HG02678 (cell line): ENCODE data around the gene TUFT1.
"Not testable (repeated sequence)": the region's sequence is repeated elsewhere in the genome, so short reads cannot be mapped to it uniquely, and the experiment has no call there.

ENCODE experiments used
- ATAC-seq: cut with Tn5 transposase; IDR thresholded peaks from one replicate; pipeline ENCODE4 v1.9.1; 2021; ENCODE audit warnings: mild to moderate bottlenecking, moderate library complexity; ENCODE audit not compliant: unreplicated experiment

The TUFT1 gene

GRCh38 chr1:151574575-151575529, 34.7 kb downstream of the TUFT1 start:
- ATAC-seq: no peak

GRCh38 chr1:151577173-151577572, 37.1 kb downstream of the TUFT1 start:
- ATAC-seq: no peak

- no peak for ATAC-seq
Measured at GRCh38 chr1:151578941-151579340, 38.8 kb downstream of the TUFT1 start.

GRCh38 chr1:151579436-151580225, 39.5 kb downstream of the TUFT1 start:
- no peak for ATAC-seq

- no peak for ATAC-seq
Measured at GRCh38 chr1:151581451-151581850, 41.3 kb downstream of the TUFT1 start.

GRCh38 chr1:151581921-151582320, 41.8 kb downstream of the TUFT1 start:
- no peak for ATAC-seq

- ATAC-seq: no peak
Measured at GRCh38 chr1:151583796-151584195, 43.7 kb downstream of the TUFT1 start.

GRCh38 chr1:151584278-151584677, 44.2 kb downstream of the TUFT1 start:
- ATAC-seq: no peak

- ATAC-seq: no peak
Measured at GRCh38 chr1:151584780-151585179, 44.7 kb downstream of the TUFT1 start.

GRCh38 chr1:151585622-151586021, 45.5 kb downstream of the TUFT1 start:
- no peak for ATAC-seq

- ATAC-seq: no peak
Measured at GRCh38 chr1:151590961-151591360, 50.9 kb downstream of the TUFT1 start.

- ATAC-seq: no peak
Measured at GRCh38 chr1:151593730-151594129, 53.6 kb downstream of the TUFT1 start.

- ATAC-seq: no peak
Measured at GRCh38 chr1:151594143-151594625, 54.1 kb downstream of the TUFT1 start.

GRCh38 chr1:151596166-151596953, 56.3 kb downstream of the TUFT1 start:
- ATAC-seq: no peak

- ATAC-seq: not testable (repeated sequence)
Measured at GRCh38 chr1:151602550-151602949, 62.4 kb downstream of the TUFT1 start.

GRCh38 chr1:151604291-151604690, 64.2 kb downstream of the TUFT1 start:
- no peak for ATAC-seq

GRCh38 chr1:151606384-151606783, 66.3 kb downstream of the TUFT1 start:
- no peak for ATAC-seq

- no peak for ATAC-seq
Measured at GRCh38 chr1:151606857-151607256, 66.7 kb downstream of the TUFT1 start.

GRCh38 chr1:151610142-151610541, 70.0 kb downstream of the TUFT1 start:
- no peak for ATAC-seq

GRCh38 chr1:151611288-151611790, 71.2 kb downstream of the TUFT1 start:
- no peak for ATAC-seq
